H1 (cell line): ENCODE data around the gene OS9. TPM values are rescaled to one million over a fixed set of nuclear protein-coding genes. Genes with fewer than 3 reads are reported as not detected.

Source experiments
- CTCF ChIA-PET: fragments of 300-600 bp; sonication (Branson Sonifier 250); formaldehyde crosslinking; loops from one replicate; lab custom pipeline; 2021; ENCODE audit not compliant: partially characterized antibody; lab: Charles Lee
- POLR2A ChIA-PET: fragments of 300-600 bp; sonication (Branson Sonifier 250); formaldehyde crosslinking; loops from one replicate; lab custom pipeline; 2021; ENCODE audit warnings: inconsistent platforms; ENCODE audit not compliant: partially characterized antibody; lab: Charles Lee
- DNase-seq, 2 experiments: peaks; one replicate each; pipeline versions ENCODE4 v3.0.0 to v3.0.0-alpha.2; 2010 to 2022; ENCODE audit warnings: low spot score in 2 of 2, low read depth in 1 of 2, mixed read lengths in 1 of 2
- FAIRE-seq: peaks from 2 replicates; lab custom pipeline; 2011; peaks lifted over from hg19 to GRCh38; lab: Jason Lieb, UNC
- H2AFZ ChIP-seq: 2 replicates; pipeline ENCODE4 v1.8.1; 2012; ENCODE audit warnings: low read length, inconsistent platforms
- H2AK5ac ChIP-seq: 2 replicates; pipeline ENCODE4 v1.6.1; 2013; ENCODE audit warnings: low read depth, low read length
- H2BK120ac ChIP-seq: replicated peaks from 2 replicates; pipeline ENCODE3; 2013; ENCODE audit warnings: low read depth, low read length, inconsistent platforms
- H2BK12ac ChIP-seq: 2 replicates; pipeline ENCODE4 v1.6.1; 2013; ENCODE audit warnings: low read depth, low read length
- H2BK15ac ChIP-seq: 2 replicates; pipeline ENCODE4 v1.6.1; 2013; ENCODE audit warnings: low read length
- H2BK20ac ChIP-seq: 2 replicates; pipeline ENCODE4 v1.6.1; 2013; ENCODE audit warnings: low read length
- H2BK5ac ChIP-seq: 2 replicates; pipeline ENCODE4 v1.6.1; 2013; ENCODE audit warnings: low read depth, low read length
- H3K14ac ChIP-seq: 2 replicates; pipeline ENCODE4 v1.6.1; 2013; ENCODE audit warnings: inconsistent platforms; ENCODE audit not compliant: insufficient read length
- H3K18ac ChIP-seq: 2 replicates; pipeline ENCODE4 v1.6.1; 2013; ENCODE audit warnings: low read length; ENCODE audit errors: extremely low read depth
- H3K23ac ChIP-seq: 2 replicates; pipeline ENCODE4 v1.6.1; 2013; ENCODE audit warnings: inconsistent platforms; ENCODE audit not compliant: insufficient read length
- H3K23me2 ChIP-seq: 2 replicates; pipeline ENCODE4 v1.6.1; 2013; ENCODE audit warnings: low read depth, low read length
- H3K27ac ChIP-seq: 2 replicates; pipeline ENCODE4 v1.6.1; 2011; ENCODE audit warnings: low read depth, low read length, inconsistent platforms
- H3K27me3 ChIP-seq, 4 experiments: replicated peaks in 1 of 4; 1 replicate in 1 of 4; 2 replicates in 3 of 4; pipeline versions ENCODE4 v1.6.1 to v1.8.1; 2011 to 2013; ENCODE audit warnings: low read length in 3 of 4, mild to moderate bottlenecking in 3 of 4, inconsistent platforms in 2 of 4, mixed read lengths in 2 of 4, moderate library complexity in 1 of 4; ENCODE audit not compliant: control insufficient read depth in 3 of 4, insufficient read depth in 3 of 4; ENCODE audit errors: extremely low read depth in 1 of 4
- H3K36me3 ChIP-seq, 4 experiments: 2 replicates each; pipeline versions ENCODE4 v1.6.1 to v1.8.1; 2011 to 2013; ENCODE audit warnings: mild to moderate bottlenecking in 4 of 4, low read length in 3 of 4, moderate library complexity in 2 of 4, control low read depth in 1 of 4, inconsistent platforms in 1 of 4; ENCODE audit not compliant: insufficient read depth in 4 of 4, control insufficient read depth in 2 of 4
- H3K4ac ChIP-seq: replicated peaks from 2 replicates; pipeline ENCODE3; 2013; ENCODE audit warnings: low read length, low read depth, mixed read lengths, inconsistent platforms; ENCODE audit not compliant: insufficient read length
- H3K4me1 ChIP-seq, 4 experiments: replicated peaks in 1 of 4; 1 replicate in 1 of 4; 2 replicates in 3 of 4; pipeline versions ENCODE4 v1.6.1 to v1.8.1; 2011 to 2013; ENCODE audit warnings: low read length in 3 of 4, inconsistent platforms in 2 of 4, mixed read lengths in 1 of 4; ENCODE audit not compliant: insufficient read depth in 4 of 4, control insufficient read depth in 3 of 4
- H3K4me2 ChIP-seq, 2 experiments: 2 replicates each; pipeline versions ENCODE4 v1.6.1 to v1.8.1; 2011 to 2013; ENCODE audit warnings: low read depth in 2 of 2, low read length in 2 of 2, control low read depth in 1 of 2, inconsistent platforms in 1 of 2, mild to moderate bottlenecking in 1 of 2; ENCODE audit not compliant: insufficient read depth in 1 of 2
- H3K4me3 ChIP-seq, 4 experiments: fragments of 200-600, 300-600 bp in 1 of 4; sonication (generic), shearing (Covaris generic), sonication (Bioruptor Twin) in 1 of 4; 2 replicates each; pipeline versions ENCODE4 v1.5.1 to v1.8.1; 2011 to 2016; ENCODE audit warnings: low read length in 4 of 4, low read depth in 3 of 4, control low read depth in 2 of 4, inconsistent platforms in 2 of 4, mild to moderate bottlenecking in 2 of 4, mixed read lengths in 1 of 4, moderate library complexity in 1 of 4; ENCODE audit not compliant: insufficient read depth in 2 of 4; ENCODE audit errors: extremely low read depth in 1 of 4
- H3K56ac ChIP-seq: replicated peaks from 2 replicates; pipeline ENCODE3; 2013; ENCODE audit warnings: low read depth, mild to moderate bottlenecking, mixed read lengths, low read length, inconsistent platforms; ENCODE audit not compliant: insufficient read length
- H3K79me1 ChIP-seq: 2 replicates; pipeline ENCODE4 v1.6.1; 2013; ENCODE audit warnings: low read depth, low read length, control low read depth
- H3K79me2 ChIP-seq, 2 experiments: 2 replicates each; pipeline versions ENCODE4 v1.6.1 to v1.8.1; 2012 to 2013; ENCODE audit warnings: low read length in 2 of 2, mild to moderate bottlenecking in 2 of 2, inconsistent platforms in 1 of 2; ENCODE audit not compliant: insufficient read depth in 2 of 2, control insufficient read depth in 1 of 2
- H3K9ac ChIP-seq, 4 experiments: replicated peaks in 1 of 4; 1 replicate in 1 of 4; 2 replicates in 3 of 4; pipeline versions ENCODE4 v1.6.1 to v1.8.1; 2011 to 2013; ENCODE audit warnings: low read depth in 3 of 4, low read length in 3 of 4, control low read depth in 2 of 4, mild to moderate bottlenecking in 2 of 4, moderate library complexity in 2 of 4, inconsistent platforms in 1 of 4; ENCODE audit errors: extremely low read depth in 1 of 4
- H3K9me3 ChIP-seq, 2 experiments: 2 replicates each; pipeline versions ENCODE4 v1.6.1 to v1.8.1; 2012 to 2013; ENCODE audit warnings: mild to moderate bottlenecking in 2 of 2, moderate library complexity in 2 of 2, control low read depth in 1 of 2, inconsistent platforms in 1 of 2, low read depth in 1 of 2, low read length in 1 of 2, mixed read lengths in 1 of 2; ENCODE audit not compliant: insufficient read depth in 2 of 2
- H4K20me1 ChIP-seq, 2 experiments: replicated peaks in 1 of 2; 2 replicates each; pipeline versions ENCODE3 to v1.8.1; 2011 to 2013; ENCODE audit warnings: inconsistent platforms in 2 of 2, low read length in 2 of 2, mild to moderate bottlenecking in 1 of 2; ENCODE audit not compliant: insufficient read depth in 2 of 2, control insufficient read depth in 1 of 2
- H4K5ac ChIP-seq: 2 replicates; pipeline ENCODE4 v1.6.1; 2013; ENCODE audit warnings: low read length, low read depth, mixed read lengths, inconsistent platforms; ENCODE audit not compliant: insufficient read length
- H4K8ac ChIP-seq: 2 replicates; pipeline ENCODE4 v1.8.0; 2013; ENCODE audit warnings: mild to moderate bottlenecking, moderate library complexity, low read length, inconsistent platforms; ENCODE audit not compliant: insufficient read depth; ENCODE audit errors: extremely low read depth
- H4K91ac ChIP-seq: replicated peaks from 2 replicates; pipeline ENCODE3; 2013; ENCODE audit warnings: low read length, mixed read lengths, inconsistent platforms; ENCODE audit not compliant: insufficient read length
- CHD2 ChIP-seq: IDR thresholded peaks from 2 replicates; pipeline ENCODE4 v1.6.1; 2012; ENCODE audit warnings: low read length, improper control_type of control experiment
- GABPA ChIP-seq: IDR thresholded peaks from 2 replicates; pipeline ENCODE4 v1.6.1; 2011; ENCODE audit warnings: mild to moderate bottlenecking, low read length, moderate library complexity, borderline replicate concordance; ENCODE audit not compliant: insufficient read depth
- POLR2AphosphoS5 ChIP-seq: IDR thresholded peaks from 2 replicates; pipeline ENCODE4 v1.6.1; 2011; ENCODE audit warnings: low read depth, low read length
- SP2 ChIP-seq: IDR thresholded peaks from 2 replicates; pipeline ENCODE4 v1.6.1; 2012; ENCODE audit warnings: mild to moderate bottlenecking, low read length, inconsistent platforms
- ZNF274 ChIP-seq: IDR thresholded peaks from 2 replicates; pipeline ENCODE4 v1.7.0; 2012; ENCODE audit warnings: low read length, borderline replicate concordance; ENCODE audit errors: extremely low read depth
- WGBS, 2 experiments: shearing (Covaris generic) in 1 of 2; methylation state at CpG; one replicate each; pipeline versions ENCODE4 v1.1.6 to v1.1.7; 2013 to 2015; ENCODE audit warnings: low lambda C conversion rate in 2 of 2, mixed read lengths in 2 of 2, inconsistent platforms in 1 of 2, low coverage in 1 of 2, missing lambda C conversion rate in 1 of 2; ENCODE audit not compliant: insufficient replicate concordance in 2 of 2, insufficient coverage in 1 of 2, insufficient read length in 1 of 2; ENCODE audit errors: extremely low coverage in 1 of 2, missing lambda C conversion rate in 1 of 2; 5-methylcytosine and 5-hydroxymethylcytosine counted together
- polyA plus RNA-seq, 7 experiments: library from polyadenylated mRNA; depleted of rRNA in 3 of 7; stranded (reverse) in 5 of 7; unstranded in 2 of 7; fragments of >200 nt in 5 of 7; fragments of 200-250 nt in 2 of 7; gene quantifications; 1 replicate in 5 of 7; 2 replicates in 1 of 7; 4 replicates in 1 of 7; pipeline versions ENCODE4 v1.2.1 to v1.2.3, GENCODE V29; 2011 to 2013; ENCODE audit warnings: missing spikeins in 2 of 7, mixed read lengths in 2 of 7
- total RNA-seq: library from RNA; stranded (reverse); fragmentation: NEBNext Ultra II Directional; extraction: Animal tissue kit (Norgen Biotek cat#: 25700); gene quantifications from 2 replicates; pipeline ENCODE4 v1.2.1, GENCODE V29; 2021

The OS9 gene
- total and polyA plus RNA-seq, 2 of the 8 experiments (the other 6 are each of a cell fraction or from before 2014, with no cell fraction given): 71.0 to 108 TPM

- H3K36me3 ChIP-seq: peaks cover 0 to 8% (median 3%) of the 10 kb centered on the region in 4 experiments; a peak in 3 of 8 replicates
- H3K9me3 ChIP-seq: no peaks in the 10 kb centered on the region
- no peak overlapping the region for H4K5ac ChIP-seq
- H3K79me1 ChIP-seq: no peaks in the 10 kb centered on the region
- H2BK15ac ChIP-seq: no peak overlapping the region
- no peak for FAIRE-seq
- H4K91ac ChIP-seq: no peak overlapping the region
- no peak overlapping the region for H2AFZ ChIP-seq
- H3K4me2 ChIP-seq: no peak overlapping the region
- H2BK5ac ChIP-seq: no peak overlapping the region
- H3K4me1 ChIP-seq: peaks cover 0 to 20% (median 13%) of the 10 kb centered on the region in 4 experiments; a peak in 5 of 7 replicates
- no peak overlapping the region for H3K27ac ChIP-seq
- H3K14ac ChIP-seq: no peak overlapping the region
- no peak for DNase-seq
- POLR2A ChIA-PET: interaction anchor here (1.0 to 7.4 kb wide), 8 partner anchors 9 to 140 kb away, joined by 3 to 59 read pairs (median 4); partner anchors contain the start of genes AGAP2, CYP27B1 and TSPAN31
- H3K27me3 ChIP-seq: peaks cover 18 to 46% (median 36%) of the 10 kb centered on the region in 4 experiments
- 76% methylated on average over 2 of the region's 2 CpGs; no CpG with 5 or more reads in 1 of the 2 experiments for WGBS, 2 experiments
- CTCF ChIA-PET: interaction anchor here (0.6 to 11.7 kb wide), 7 partner anchors 10 to 694 kb away, joined by 3 to 149 read pairs (median 4); partner anchors contain the start of gene AGAP2
- H3K18ac ChIP-seq: no peak overlapping the region
- TF ChIP-seq CHD2 (no peak), SP2 (no peak), POLR2AphosphoS5 (no peak), GABPA (no peak), ZNF274 (no peak)
- H2AK5ac ChIP-seq: no peak overlapping the region
- no peak overlapping the region for H2BK12ac ChIP-seq
- no peak overlapping the region for H3K9ac ChIP-seq
- peaks cover 2 to 9% of the 10 kb centered on the region in 2 experiments for H4K20me1 ChIP-seq
- no peak overlapping the region for H3K56ac ChIP-seq
- no peak overlapping the region for H3K4me3 ChIP-seq
- no peak overlapping the region for H2BK120ac ChIP-seq
- no peaks in the 10 kb centered on the region for H3K79me2 ChIP-seq
- H3K23ac ChIP-seq: no peak overlapping the region
- H3K23me2 ChIP-seq: peaks cover 12% of the 10 kb centered on the region; the same call in 1 of the 2 replicates
- no peak overlapping the region for H4K8ac ChIP-seq
- H3K4ac ChIP-seq: no peak overlapping the region
- H2BK20ac ChIP-seq: no peak overlapping the region
Measured at GRCh38 chr12:57723630-57723962, 29.7 kb downstream of the OS9 start.
